BJ (cell line): ENCODE results near the gene SPON1. TPM values are rescaled to one million over a fixed set of nuclear protein-coding genes. Genes with fewer than 3 reads are reported as not detected.

Experiments
- CTCF ChIA-PET: fragments of 350-600 bp; formaldehyde crosslinking; extraction: SDS; loops from one replicate; lab custom pipeline; 2021; ENCODE audit warnings: antibody characterized with exemption, inconsistent platforms; lab: Yijun Ruan, JAX
- POLR2A ChIA-PET: fragments of 300-600 bp; sonication (Branson Sonifier 250); formaldehyde crosslinking; extraction: SDS; loops from one replicate; lab custom pipeline; 2021; ENCODE audit warnings: antibody characterized with exemption; lab: Charles Lee
- DNase-seq: peaks from one replicate; pipeline ENCODE4 v3.0.0-alpha.2; 2011; ENCODE audit warnings: low read depth
- H3K27me3 ChIP-seq: 2 replicates; pipeline ENCODE4 v1.6.0; 2011; ENCODE audit warnings: low read length; ENCODE audit not compliant: control insufficient read depth, insufficient read depth
- H3K36me3 ChIP-seq: 2 replicates; pipeline ENCODE4 v1.5.1; 2011; ENCODE audit warnings: low read length; ENCODE audit not compliant: control insufficient read depth, insufficient read depth
- H3K4me3 ChIP-seq: 2 replicates; pipeline ENCODE4 v1.5.1; 2011; ENCODE audit warnings: low read depth, mild to moderate bottlenecking, control low read depth, low read length
- polyA plus RNA-seq: library from polyadenylated mRNA; depleted of rRNA; stranded (reverse); fragments of >200 nt; gene quantifications from 2 replicates; pipeline ENCODE4 v1.2.3, GENCODE V29; 2011
- TF ChIP-seq, protein P1 (sequence below): IDR thresholded peaks from 2 replicates; pipeline ENCODE4 v1.5.1; 2011; ENCODE audit warnings: low read depth, mild to moderate bottlenecking, control low read depth, inconsistent platforms, low read length, moderate library complexity; ENCODE audit not compliant: insufficient read depth

Gene SPON1
- polyA plus RNA-seq, 1 experiment, result not detected

DNA sequence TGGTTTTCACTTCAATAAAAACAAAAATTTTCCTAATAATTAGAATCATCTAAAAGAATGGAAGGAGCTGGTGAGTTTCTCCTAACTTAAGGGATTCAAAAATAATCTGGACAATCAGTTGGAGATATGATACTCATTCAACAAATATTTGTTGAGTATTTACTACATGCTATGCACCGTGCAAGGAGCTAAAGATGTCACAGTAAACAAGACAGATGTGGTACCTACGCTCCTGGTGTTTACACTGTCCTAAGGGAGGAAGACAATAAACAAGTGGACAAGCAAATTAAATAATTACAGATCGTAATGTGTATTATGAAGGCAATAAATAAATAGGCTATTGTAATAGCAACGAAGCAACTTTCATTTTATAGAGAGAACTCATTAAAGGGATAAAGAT lies 9.9 kb upstream of the SPON1 start:
- H3K27me3 ChIP-seq, result peaks cover 12% of the 10 kb centered on the region
- ChIA-PET POLR2A (no interaction called here), CTCF (interaction anchor here (1.1 to 2.0 kb wide), 6 partner anchors 9 to 298 kb away, joined by 3 to 8 read pairs (median 4); no protein-coding TSS in a partner anchor)
- TF ChIP-seq, protein P1, sequence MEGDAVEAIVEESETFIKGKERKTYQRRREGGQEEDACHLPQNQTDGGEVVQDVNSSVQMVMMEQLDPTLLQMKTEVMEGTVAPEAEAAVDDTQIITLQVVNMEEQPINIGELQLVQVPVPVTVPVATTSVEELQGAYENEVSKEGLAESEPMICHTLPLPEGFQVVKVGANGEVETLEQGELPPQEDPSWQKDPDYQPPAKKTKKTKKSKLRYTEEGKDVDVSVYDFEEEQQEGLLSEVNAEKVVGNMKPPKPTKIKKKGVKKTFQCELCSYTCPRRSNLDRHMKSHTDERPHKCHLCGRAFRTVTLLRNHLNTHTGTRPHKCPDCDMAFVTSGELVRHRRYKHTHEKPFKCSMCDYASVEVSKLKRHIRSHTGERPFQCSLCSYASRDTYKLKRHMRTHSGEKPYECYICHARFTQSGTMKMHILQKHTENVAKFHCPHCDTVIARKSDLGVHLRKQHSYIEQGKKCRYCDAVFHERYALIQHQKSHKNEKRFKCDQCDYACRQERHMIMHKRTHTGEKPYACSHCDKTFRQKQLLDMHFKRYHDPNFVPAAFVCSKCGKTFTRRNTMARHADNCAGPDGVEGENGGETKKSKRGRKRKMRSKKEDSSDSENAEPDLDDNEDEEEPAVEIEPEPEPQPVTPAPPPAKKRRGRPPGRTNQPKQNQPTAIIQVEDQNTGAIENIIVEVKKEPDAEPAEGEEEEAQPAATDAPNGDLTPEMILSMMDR, result no peak
- no peak overlapping the region for H3K4me3 ChIP-seq
- DNase-seq, result no peak
- no peaks in the 10 kb centered on the region for H3K36me3 ChIP-seq

DNA sequence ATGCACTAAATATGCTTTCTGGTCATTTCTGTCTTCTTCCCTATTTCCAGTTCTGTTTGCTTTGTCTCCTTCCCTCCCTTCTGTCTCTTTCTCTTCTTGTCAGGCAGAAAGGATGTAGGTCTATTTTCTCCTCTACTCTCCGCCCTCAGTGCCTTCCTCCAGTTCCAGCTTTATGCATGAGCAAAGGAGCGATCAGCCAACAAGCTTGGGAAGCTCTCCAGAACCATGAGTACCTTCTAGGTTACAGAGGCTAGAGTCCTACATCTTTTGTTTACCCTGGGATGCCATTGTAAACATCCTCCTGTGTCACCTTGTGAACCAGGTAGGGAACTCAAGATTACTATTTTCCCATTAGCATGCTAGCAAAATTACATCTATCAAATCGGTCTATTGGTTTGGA lies 7.9 kb upstream of the SPON1 start:
- TF ChIP-seq, protein P1, result no peak
- H3K4me3 ChIP-seq, result no peak overlapping the region
- ChIA-PET POLR2A (no interaction called here), CTCF (interaction anchor here (1.0 to 6.1 kb wide), 6 partner anchors 8 to 294 kb away, joined by 3 to 83 read pairs (median 6); partner anchors contain the start of gene SPON1)
- DNase-seq, result no peak
- no peaks in the 10 kb centered on the region for H3K36me3 ChIP-seq
- H3K27me3 ChIP-seq, result peaks cover 15% of the 10 kb centered on the region

DNA sequence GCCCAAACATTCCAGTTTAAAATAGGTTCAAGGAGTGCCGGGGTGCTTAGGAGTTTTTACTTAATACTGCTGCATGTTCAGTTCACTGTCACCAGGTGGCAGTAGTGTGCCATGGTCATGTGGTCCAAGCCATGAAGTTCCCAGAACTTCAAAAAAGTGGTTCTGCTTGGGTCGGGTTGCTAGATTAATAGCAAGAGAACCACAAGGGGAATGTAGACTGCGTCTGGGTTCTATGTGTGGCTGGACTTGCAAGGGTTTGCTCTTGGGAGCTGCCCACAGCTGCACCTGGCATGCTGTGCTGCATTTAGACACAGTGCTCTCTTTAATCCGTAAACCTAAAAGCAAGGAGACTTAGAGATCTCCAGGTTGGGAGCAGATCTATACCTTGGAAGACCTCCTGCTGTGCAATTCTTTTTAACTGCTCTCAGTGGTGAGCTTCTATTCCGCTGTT lies 6.5 kb upstream of the SPON1 start:
- CTCF ChIA-PET, result interaction anchor here (0.7 to 6.1 kb wide), 22 partner anchors 9 to 1120 kb away, joined by 3 to 83 read pairs (median 5); no protein-coding TSS in a partner anchor

DNA sequence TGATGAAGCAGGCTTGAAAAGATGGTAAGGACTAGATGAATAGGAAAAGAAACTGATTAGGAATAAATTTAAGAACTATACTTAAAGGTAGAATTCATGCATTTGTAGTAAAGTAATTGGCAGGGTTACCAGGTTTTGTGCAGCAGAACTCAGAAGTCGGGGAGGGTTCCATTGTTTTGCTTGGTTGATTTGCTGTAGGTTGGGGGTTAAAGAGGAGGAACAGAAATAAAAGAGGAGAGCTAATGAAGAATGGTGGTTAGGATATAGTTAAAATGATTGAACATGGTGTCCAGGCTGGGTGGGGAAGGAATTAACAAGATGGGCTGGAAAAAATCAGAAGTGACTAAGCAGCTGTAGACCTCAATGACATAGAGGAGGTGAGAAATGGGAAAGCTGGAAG lies 5.5 kb upstream of the SPON1 start:
- H3K36me3 ChIP-seq, result no peaks in the 10 kb centered on the region
- no peak overlapping the region for H3K4me3 ChIP-seq
- POLR2A ChIA-PET, result no interaction called here
- TF ChIP-seq, protein P1, result no peak
- no peak for DNase-seq
- CTCF ChIA-PET, result interaction anchor here (0.6 to 6.1 kb wide), 20 partner anchors 9 to 1119 kb away, joined by 3 to 83 read pairs (median 5); no protein-coding TSS in a partner anchor
- peaks cover 26% of the 10 kb centered on the region for H3K27me3 ChIP-seq

More for the DNA sequence above, 6.5 kb upstream of the SPON1 start:
- Histone ChIP-seq H3K4me3 (no peak overlapping the region), H3K36me3 (no peaks in the 10 kb centered on the region), H3K27me3 (peaks cover 20% of the 10 kb centered on the region)
- POLR2A ChIA-PET, result no interaction called here
- TF ChIP-seq, protein P1, result peak; percentile 87
- DNase-seq, result no peak

DNA sequence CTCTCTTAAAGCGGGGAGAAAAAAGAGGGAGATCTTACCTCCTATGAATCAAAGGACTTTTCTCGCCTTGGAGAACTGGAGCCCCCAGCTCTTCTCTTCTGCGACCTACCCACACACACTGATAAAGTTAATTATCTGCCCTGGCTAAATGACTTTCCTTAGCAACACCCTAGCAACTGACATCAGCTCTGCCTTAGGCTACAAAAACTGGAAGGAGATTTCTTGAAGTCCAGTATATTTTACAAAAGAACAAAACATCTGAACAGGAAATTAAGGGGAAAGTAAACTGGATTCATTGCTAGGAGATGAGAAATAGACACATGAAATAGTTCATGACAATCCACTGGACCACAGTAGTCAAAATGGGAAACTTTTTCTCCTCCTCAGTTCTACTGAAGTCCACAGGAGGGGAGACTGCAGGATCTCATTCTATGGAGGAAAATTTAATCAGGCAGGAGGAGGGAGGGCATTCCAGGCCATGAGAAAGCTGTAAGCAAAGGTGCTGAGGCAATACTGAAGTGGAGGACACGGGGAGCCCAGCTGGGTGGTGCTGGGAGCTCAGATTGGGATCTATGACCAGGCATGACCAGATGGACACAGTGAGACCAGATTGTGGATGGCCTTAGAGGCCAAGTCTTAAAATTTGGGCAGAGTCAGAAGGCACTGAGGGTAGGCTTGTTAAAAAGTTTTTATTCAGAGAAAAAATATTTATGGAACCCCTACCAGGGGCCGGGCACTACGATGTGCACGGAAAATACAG lies 3.7 kb upstream of the SPON1 start:
- Histone ChIP-seq H3K4me3 (no peak overlapping the region), H3K27me3 (peaks cover 37% of the 10 kb centered on the region), H3K36me3 (no peaks in the 10 kb centered on the region)
- TF ChIP-seq, protein P1, result no peak
- POLR2A ChIA-PET, result no interaction called here
- no peak for DNase-seq
- CTCF ChIA-PET, result interaction anchor here (3.0 to 6.1 kb wide), 3 partner anchors 12 to 291 kb away, joined by 12 to 83 read pairs (median 16); no protein-coding TSS in a partner anchor
